HG03108 (cell line): ENCODE data around the gene TNRC6A.
"Not testable (repeated sequence)": the region's sequence is repeated elsewhere in the genome, so short reads cannot be mapped to it uniquely, and the experiment has no call there.

Experiments
- ATAC-seq: cut with Tn5 transposase; IDR thresholded peaks from one replicate; pipeline ENCODE4 v1.9.1; 2021; ENCODE audit warnings: moderate library complexity; ENCODE audit not compliant: unreplicated experiment

Gene TNRC6A

DNA sequence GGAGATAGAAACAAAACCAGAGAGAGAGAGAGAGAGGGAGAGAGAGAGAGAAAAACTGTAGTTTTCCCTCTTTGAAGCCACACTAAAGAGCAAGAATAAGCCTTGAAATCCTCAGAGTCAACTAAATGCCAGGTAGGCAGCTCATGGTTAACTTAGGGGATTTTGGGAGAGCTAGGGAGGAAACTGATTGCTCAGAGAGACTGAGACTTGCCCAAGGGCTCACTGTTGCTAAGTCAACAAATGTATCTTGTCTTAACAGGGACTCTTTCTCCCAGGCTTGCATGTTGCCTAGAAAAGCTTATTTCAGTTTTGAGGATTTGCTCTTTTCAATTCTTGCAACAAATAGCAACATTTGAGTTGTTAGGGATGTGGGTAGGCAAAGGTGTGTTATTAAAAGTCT is 111.8 kb downstream of the TNRC6A start:
- ATAC-seq: no peak

DNA sequence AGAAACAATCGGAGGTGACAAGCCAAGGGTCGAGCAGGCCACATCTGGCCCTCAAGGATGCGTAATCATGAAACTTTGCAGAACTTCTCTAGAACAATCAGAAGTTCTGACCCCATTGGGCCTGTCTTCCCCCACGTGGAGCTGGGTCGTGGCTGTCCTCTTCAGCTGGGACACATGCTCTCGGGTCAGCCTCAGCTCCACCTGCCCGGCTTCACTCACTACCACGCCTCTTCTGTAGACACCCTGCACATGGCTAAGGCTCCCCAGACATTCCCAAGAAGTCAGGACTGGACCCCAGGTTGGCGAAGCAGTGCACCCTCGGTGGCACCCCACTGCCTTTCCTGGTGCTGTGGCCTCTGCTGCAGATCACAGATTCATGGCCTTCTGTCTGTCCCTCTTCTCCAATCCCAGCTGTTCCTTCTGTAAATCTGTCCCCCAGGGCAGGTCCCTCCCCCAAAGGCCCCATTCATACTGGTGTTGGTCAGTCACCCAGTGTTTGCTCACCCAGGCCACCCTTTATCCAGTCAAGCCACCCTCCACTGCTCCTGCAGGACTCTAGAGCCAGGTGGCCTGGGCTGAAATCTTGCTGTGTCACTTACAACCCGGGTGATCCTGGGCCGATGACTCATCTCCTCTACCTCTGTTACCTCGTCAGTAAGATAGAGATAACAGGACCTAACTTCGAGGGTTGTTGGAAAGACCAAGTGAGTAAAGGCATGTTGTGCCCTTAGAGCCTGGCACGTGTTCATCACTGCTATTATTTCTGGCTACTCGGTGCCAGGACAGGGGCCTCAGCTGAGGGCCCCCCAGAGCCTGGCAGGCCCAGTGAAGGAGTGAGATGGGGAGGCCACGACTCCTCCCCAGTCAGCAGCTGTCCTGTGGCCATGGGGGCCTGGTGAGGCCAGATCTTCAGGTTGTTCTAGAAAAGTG is 114.9 kb downstream of the TNRC6A start:
- ATAC-seq: no peak

DNA sequence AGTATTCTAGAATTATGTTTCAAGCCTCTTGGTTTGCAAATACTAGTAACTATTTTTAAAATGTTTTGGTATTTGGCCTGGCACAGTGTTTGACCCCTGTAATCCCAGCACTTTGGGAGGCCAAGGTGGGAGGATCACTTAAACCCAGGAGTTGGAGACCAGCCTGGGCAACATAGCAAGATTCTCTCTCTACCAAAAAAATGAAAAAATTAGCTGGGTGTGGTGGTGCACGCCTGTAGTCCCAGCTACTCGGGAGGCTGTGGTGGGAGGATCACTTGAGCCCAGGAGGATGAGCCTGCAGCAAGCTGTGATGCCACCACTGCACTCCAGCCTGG is 115.5 kb downstream of the TNRC6A start:
- ATAC-seq: not testable (repeated sequence)

DNA sequence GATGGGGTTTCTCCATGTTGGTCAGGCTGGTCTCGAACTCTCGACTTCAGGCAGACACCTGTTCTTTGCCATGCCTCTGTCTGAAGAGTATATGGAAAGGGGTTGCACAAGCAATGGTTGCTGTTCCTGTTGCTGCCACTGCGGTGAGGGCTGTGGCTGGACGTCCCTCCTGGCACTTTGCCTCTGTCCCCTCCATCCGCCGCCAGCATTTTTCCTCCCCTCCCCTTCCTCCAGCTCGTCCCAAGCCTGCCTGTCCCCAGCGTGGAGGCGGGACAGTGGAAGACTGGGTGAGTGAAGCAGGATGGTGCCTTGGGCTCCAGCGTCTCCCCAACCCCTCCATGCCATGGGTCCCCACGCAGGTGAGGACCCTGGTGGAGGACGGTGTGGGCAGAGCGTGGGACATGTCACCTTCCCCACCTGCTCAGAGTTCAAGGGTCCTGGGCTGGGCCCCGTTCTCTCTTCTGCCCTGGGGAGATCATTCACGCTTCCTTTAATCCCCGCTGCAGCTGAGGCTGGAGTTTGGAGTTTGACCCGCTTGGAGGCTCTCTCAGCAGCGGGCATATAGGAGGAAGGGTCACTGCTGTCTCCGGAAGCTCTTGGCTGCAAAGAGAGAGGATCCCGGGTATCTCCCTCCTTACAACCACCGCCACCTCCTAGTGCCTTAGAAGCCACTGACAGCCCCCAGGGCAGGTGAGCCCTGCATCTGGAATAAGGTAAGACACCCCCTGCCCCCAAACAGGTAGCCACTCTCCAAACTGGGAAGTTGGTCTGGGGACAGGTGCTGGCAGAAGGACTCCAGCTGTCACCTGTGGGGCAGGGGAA is 116.5 kb downstream of the TNRC6A start, which contains the start of gene SLC5A11:
TSS of gene SLC5A11 (plus strand) at position 238 of the 822 bp plus-strand sequence. CDS start 12,681 bp downstream, outside the sequence.
- no peak for ATAC-seq

DNA sequence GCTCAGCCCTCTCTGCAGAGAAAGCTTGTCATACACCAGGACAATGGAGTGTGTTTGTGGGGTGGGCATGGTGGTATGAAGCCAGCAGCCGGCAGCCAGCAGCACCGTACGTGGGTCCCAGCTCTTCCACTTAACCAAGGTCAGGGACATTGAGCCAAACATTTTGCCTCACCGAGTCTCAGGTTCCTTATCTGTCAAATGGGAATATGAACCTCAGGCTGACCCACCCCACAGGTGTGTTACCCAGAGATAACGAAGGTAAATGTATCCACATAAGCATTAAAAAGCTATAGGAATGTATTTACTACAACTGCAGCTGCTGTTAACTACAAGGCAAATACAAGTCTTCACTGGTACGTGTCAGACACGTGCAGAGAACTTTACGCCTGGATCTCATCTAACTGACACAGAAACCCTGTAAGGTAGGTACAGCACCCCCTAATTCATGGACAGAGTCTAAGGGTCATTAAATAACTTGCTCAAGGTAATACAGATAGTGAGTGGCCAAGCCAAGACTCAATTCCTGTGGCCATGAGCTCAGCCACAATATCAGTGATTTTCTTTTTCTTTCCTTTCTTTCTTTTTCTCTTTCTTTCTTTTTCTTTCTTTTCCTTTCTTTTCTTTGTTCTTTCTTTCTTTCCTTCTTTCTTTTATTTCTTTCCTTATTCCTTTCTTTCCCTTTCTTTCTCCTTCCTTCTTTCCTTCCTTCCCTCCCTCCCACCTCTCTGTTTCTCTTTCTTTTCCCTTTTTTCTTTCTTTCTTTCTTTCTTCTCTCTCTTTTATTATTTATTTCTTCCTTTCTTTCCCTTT is 117.3 kb downstream of the TNRC6A start:
- no peak for ATAC-seq

DNA sequence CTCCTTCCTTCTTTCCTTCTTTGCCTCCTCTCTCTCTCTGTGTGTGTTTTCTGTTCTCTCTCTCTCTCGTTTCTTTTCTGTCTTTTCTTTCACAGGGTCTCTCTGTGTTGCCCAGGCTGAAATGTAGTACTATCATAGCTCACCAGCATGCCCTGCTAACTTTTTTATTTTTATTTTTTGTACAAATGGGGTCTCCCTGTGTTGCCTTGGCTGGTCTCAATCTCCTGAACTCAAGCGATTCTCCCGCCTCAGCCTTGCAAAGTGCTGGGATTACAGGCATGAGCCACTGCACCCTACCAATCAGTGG is 117.9 kb downstream of the TNRC6A start:
- ATAC-seq: no peak

DNA sequence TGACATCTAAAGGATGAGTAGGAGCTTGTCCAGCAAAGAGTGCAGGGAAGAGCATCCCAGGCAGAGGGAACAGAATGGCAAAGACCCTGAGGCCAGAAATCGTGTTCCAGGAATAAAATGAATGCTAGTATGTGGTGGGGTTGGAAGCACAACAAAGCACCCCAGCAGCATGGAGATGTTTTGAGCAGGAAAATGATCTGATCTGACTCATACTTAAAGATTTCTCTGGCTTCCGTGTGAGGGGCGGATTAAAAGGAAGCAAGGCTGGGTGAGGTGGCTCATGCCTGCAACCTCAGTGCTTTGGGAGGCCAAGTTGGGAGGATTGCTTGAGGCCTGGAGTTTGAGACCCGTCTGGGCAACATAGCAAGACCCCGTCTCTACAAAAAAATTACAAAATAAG is 118.6 kb downstream of the TNRC6A start:
- ATAC-seq: no peak

DNA sequence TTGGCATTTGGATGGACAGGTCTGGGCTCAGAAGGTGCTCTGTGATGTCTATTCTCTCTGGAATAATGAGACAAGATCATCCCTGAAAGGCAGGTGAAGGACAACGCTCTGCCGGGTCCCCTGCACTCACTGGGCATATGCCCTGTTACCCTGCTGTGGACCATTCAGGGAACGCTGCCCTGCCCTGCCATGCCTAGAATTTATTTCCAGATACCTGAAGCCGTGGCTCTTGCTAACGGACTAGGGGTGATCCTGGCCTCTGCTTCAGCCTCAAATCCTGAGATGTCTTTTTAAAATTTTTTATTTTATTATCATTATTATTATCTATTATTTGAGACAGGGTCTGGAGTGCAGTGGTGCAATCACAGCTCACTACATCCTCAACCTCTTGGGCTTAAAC is 120.2 kb downstream of the TNRC6A start:
- no peak for ATAC-seq

DNA sequence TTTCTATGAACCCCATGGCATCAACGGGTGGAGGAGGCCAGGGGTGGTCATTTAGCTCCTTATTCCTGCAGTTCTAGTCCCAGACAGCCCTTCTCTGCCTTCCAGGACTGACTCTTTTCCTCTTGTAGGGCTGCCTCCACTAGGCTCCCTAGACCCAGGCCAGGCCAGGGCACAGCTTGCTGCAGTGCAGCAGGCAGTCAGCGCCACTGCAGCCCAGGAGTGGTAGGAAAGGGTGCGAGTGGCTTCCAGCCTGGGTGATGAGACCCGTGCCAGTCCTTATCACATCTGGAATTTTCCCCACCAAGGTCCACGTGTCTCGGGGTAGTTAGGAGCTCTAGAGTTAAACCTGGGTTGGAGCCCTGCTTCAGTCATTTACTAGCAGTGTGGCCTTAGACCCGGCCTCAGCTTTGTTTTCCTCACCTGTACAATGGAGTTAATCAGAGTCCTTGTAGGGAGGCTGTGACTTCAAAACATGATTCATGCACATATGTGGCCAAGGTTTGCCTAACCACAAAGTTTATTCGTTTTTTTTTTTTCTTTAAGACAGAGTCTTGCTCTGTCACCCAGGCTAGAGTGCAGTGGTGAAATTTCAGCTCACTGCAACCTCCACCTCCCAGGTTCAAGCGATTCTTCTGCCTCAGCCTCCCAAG is 121.0 kb downstream of the TNRC6A start:
- ATAC-seq: no peak

DNA sequence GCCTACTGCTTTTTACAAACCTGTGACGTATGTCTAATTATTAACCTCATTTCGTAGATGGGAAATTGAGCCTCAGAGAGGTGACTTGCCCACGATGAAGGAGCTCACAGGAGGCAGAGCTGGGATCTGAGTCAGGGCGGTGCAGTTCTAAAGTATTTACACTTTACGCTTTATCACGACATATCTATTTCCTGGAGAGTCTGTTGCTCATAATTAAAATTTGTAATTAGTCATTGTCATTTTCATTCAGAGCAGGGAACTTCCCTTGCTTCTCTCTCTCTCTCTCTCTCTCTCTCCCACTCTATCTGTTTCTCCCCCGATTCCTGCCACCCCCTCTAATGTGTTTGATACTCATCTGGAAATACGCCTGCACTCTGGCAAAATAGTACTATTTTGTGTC is 122.2 kb downstream of the TNRC6A start:
- no peak for ATAC-seq

DNA sequence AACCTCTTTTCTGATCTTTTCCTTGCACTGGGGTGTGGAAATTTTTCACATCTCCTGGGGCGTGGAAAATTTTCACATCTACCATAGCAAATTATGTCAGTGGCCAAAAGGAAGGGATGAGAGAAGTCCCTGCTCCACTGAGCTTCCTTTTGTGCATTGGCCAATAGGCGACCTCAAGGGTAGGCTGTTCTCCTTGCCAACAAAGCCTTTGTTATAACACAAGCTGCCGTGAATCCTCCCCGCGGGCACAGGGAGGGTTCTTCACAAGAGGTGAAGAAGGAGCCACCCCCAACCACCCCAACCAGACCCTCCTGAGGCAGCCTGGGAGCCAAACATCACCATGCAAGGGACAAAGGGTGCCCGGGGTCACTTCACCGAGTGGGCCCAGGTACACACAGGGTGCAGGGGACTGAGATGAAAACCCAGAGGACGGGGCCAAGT is 122.8 kb downstream of the TNRC6A start:
- ATAC-seq: no peak

DNA sequence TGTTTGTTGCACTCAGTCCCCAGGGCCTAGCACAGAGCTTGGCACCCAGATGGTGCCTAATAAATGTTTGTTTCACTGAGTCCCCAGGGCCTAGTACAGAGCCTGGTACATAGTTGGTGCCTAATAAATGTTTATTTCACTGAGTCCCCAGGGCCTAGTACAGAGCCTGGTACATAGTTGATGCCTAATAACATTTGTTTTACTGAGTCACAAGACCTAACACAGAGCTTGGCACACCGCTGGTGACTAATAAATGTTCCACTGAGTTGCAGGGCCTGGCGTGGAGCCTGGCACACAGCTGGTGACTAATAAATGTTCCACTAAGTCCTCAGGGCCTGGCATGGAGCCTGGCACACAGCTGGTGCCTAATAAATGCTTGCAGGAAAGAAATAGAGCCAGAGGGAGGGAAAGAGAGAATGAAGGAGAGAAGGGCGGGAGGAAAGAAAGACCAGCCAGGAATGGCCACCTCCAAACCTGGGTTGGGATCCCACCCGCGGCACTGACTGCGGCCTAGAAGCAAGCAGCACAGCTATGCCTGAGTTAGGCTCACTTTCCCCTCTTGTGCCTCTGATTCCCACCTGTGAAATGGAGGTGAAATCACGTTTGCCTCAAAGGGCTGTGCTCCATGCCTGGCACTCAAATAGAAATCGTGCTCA is 123.8 kb downstream of the TNRC6A start:
- ATAC-seq: no peak

DNA sequence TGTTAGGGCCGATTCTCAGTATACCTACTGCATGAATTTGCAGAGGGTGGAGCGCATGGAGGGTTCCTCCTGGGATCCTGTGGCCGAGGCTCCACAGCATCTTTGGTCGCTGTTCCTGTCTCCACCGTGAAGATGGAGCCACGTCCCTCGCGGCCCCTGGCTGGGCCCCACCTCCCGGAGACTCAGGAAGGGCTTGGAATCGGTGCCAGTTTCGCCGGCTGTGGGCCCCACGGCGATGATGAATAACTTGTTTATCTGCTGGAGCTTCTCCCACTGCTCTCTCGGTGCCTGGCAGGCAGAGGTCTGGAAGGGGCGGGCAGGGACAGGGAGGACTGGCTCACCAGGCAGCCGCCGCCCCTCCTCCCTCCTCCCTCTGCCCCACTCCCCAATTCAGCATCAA is 124.4 kb downstream of the TNRC6A start:
- ATAC-seq: no peak

DNA sequence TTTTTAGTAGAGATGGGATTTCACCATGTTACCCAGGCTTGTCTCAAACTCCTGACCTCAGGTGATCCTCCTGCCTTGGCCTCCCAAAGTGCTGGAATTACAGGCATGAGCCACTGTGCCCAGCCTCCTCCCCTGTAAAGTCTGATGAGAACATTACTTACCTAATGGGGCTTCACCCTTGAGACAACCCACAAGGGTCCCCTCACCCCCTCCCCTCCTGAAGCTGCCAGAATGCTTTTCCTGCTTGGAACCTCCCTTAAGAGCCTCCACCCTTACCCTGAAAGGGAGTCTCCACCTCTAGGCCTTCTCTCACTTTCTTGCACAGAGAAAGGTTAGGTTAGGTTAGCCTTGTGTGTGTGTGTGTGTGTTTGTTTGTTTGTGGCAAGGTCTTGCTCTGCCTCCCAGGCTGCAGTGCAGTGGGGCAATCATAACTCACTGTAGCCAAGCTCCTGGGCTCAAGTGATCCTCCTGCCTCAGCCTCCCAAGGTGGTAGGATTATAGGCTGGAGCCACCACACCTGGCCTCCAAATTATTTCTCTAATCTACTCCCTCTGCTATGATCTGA is 125.2 kb downstream of the TNRC6A start:
- ATAC-seq: no peak

DNA sequence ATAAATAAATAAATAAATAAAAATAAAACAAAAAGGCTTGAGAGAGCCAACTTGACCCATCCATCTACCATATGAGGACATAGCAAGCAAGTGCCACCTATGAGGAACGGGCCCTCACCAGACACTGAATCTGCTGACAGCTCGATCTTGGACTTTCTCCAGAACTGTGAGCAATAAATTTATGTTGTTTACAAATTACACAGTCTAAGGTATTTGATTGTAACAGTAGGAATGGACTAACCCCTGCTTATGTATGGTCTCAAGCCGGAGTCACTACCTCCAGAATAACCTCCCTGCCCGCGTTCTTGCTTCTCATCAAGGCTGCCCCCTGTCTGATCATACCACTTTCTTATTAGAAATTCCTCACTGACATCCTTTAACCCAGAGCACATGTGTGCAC is 126.2 kb downstream of the TNRC6A start:
- no peak for ATAC-seq

DNA sequence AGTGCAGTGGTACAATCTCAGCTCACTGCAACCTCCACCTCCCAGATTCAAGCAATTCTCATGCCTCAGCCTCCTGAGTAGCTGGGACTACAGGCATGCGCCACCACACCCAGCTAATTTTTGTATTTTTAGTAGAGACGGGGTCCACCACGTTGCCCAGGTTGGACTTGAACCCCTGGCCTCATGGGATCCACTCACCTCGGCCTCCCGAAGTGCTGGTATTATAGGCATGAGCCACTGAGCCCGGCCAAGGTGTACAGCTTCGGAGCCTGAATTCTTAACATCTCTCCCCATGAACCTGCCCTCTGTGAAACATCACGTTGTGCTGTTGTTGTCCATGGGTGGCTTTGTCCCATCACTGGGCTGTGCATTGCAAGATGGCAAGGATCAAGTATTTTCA is 127.4 kb downstream of the TNRC6A start:
- ATAC-seq: not testable (repeated sequence)

DNA sequence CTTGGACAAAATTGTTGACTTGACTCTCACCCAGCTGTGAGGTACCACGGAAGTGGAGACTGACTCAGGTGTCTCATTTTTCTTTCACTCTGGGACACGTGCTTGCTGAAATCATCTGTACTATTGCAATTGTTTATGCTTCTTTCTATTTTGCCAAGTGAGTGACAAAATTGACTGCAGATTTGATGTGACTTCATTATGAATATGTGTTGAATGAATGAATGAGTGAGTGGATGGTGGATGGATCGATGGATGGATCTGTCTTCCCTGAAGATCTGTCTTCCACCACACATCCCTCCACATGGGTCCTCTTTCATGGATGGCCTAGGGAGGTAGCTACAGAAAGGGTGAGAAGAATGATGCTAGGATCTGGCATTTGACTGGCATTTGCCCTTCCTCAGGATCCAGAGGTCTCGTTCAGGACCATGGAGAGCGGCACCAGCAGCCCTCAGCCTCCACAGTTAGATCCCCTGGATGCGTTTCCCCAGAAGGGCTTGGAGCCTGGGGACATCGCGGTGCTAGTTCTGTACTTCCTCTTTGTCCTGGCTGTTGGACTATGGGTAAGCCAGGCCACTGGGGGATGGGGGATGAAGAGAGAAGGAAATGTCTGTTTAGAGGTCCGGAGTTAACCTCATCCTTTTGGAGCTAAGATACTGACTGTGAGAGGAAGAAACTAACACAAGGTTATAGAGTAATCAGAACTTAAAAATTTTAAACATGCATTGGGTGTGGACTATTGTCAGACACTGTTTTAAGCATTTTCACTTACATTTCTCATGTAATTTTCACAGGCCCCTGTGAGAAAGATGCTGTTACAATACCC is 129.0 kb downstream of the TNRC6A start:
- ATAC-seq: no peak

DNA sequence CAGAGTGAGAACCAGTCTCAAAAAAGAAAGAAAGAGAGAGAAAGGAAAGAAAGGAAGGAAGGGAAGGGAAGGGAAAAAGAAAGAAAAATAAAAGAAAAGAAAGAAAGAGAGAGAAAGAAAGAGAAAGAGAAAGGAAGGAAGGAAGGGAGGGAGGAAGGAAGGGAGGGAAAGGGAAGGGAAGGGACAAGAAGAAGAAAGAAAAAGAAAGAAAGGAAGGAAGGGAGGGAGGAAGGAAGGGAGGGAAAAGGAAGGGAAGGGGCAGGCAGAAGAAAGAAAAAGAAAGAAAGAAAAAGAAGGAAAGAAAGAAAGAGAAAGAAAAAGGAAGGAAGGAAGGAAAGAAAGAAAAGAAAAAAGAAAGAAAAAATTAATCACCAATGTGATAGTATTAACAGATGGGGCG is 132.0 kb downstream of the TNRC6A start:
- ATAC-seq: no peak
